NCI-H1436 (cell line): ENCODE measurements around the gene MMP26.

Source experiments
- DNase-seq: peaks from one replicate; lab custom pipeline; 2025; lab: John Stamatoyannopoulos, UW

MMP26 gene

GRCh38 chr11:4704054-4704789 lies at the start of gene MMP26:
Gene MMP26, plus strand, starts transcription at chr11:4704784.
- peak; percentile 69 for DNase-seq

GRCh38 chr11:4658629-4659445 lies 45.7 kb upstream of the MMP26 start:
- no peak for DNase-seq

GRCh38 chr11:4662876-4663275 lies 41.7 kb upstream of the MMP26 start:
- peak; percentile 4 for DNase-seq

- DNase-seq, result no peak
Measured at GRCh38 chr11:4664183-4664582, 40.4 kb upstream of the MMP26 start.

GRCh38 chr11:4664786-4665185 lies 39.8 kb upstream of the MMP26 start:
- DNase-seq, result no peak

- DNase-seq, result no peak
Measured at GRCh38 chr11:4665424-4665823, 39.2 kb upstream of the MMP26 start.

GRCh38 chr11:4671741-4672140 lies 32.8 kb upstream of the MMP26 start:
- peak; percentile 25 for DNase-seq

- no peak for DNase-seq
Measured at GRCh38 chr11:4672470-4672869, 32.1 kb upstream of the MMP26 start.

- DNase-seq, result no peak
Measured at GRCh38 chr11:4673781-4674180, 30.8 kb upstream of the MMP26 start.

- DNase-seq, result no peak
Measured at GRCh38 chr11:4677948-4678347, 26.6 kb upstream of the MMP26 start.

GRCh38 chr11:4680341-4680740 lies 24.2 kb upstream of the MMP26 start:
- DNase-seq, result peak; percentile 52

GRCh38 chr11:4682623-4683419 lies 21.8 kb upstream of the MMP26 start:
- no peak for DNase-seq

GRCh38 chr11:4684631-4685285 lies 19.8 kb upstream of the MMP26 start:
- DNase-seq, result peak; percentile 66

GRCh38 chr11:4695442-4695841 lies 9.1 kb upstream of the MMP26 start:
- no peak for DNase-seq

- peak; percentile 42 for DNase-seq
Measured at GRCh38 chr11:4697585-4697984, 7.0 kb upstream of the MMP26 start, which contains the start of gene OR51E2. Gene OR51E2, minus strand, starts transcription at chr11:4697853. Its CDS starts 15,142 bp downstream, at chr11:4682711.

GRCh38 chr11:4699697-4700435 lies 4.7 kb upstream of the MMP26 start:
- no peak for DNase-seq

GRCh38 chr11:4700436-4700820 lies 4.2 kb upstream of the MMP26 start:
- DNase-seq, result no peak

GRCh38 chr11:4704790-4705334 lies 278 bp downstream of the MMP26 start:
- peak; percentile 32 for DNase-seq

GRCh38 chr11:4713241-4713640 lies 8.7 kb downstream of the MMP26 start:
- DNase-seq, result no peak

- no peak for DNase-seq
Measured at GRCh38 chr11:4714300-4714699, 9.7 kb downstream of the MMP26 start.
